C4-2B (cell line): Measurements from ENCODE around the gene SOS1.

ENCODE experiments used
- ZFX ChIP-seq: fragments of 450-650 bp; IDR thresholded peaks from 2 replicates; pipeline ENCODE4 v1.6.1; 2017
- TF ChIP-seq, protein P1 (sequence below): fragments of 450-650 bp; conservative IDR thresholded peaks from 2 replicates; pipeline ENCODE4 v1.5.1; 2017; ENCODE audit warnings: mild to moderate bottlenecking

DNA sequence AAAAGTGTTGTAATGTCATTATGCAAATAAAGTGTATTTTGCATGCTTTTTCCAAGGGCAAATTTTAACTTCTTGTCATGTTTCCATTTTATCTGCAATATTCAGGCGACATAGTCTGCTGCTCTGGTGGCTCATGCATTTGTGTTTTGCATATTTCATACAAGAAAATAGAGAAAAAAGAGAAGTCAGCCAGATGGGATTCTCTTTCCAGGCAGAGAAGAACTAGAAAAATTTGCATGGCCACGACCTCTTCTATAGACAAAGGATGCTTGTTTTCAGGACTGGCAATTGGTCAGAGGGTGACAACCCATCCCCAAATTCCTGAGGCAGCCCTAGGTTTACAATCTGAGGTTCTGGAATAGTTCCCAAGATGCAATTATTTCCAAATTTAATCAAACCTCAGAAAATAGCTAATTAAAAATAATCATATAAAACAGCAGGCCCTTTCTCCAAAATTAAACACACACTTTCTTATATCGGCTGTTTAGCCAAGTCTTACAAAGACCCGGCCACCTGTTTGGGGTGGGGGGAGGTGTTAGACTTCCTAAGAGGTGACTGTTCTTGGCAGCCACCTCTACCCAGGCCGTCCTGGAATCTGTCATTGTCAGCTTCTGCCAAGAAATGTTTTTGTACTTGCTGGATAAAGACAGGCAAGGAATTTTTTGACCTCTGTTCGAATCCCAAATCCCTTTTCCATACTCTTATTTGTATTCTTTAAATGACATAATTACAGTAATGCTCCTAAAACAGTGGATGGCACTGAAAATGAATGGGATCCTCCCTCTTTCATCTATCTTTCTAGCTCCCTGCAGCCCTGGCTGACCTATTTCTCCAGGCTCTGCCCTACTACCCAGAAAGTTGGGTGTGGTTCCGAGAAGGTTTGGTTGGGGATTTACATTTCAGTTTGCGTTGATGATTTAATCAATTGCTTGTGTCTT lies 20.8 kb upstream of the SOS1 start:
- TF ChIP-seq, protein P1, sequence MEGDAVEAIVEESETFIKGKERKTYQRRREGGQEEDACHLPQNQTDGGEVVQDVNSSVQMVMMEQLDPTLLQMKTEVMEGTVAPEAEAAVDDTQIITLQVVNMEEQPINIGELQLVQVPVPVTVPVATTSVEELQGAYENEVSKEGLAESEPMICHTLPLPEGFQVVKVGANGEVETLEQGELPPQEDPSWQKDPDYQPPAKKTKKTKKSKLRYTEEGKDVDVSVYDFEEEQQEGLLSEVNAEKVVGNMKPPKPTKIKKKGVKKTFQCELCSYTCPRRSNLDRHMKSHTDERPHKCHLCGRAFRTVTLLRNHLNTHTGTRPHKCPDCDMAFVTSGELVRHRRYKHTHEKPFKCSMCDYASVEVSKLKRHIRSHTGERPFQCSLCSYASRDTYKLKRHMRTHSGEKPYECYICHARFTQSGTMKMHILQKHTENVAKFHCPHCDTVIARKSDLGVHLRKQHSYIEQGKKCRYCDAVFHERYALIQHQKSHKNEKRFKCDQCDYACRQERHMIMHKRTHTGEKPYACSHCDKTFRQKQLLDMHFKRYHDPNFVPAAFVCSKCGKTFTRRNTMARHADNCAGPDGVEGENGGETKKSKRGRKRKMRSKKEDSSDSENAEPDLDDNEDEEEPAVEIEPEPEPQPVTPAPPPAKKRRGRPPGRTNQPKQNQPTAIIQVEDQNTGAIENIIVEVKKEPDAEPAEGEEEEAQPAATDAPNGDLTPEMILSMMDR, result no peak
- TF ChIP-seq ZFX, result no peak
